Endothelial cell of umbilical vein (primary cell): Measurements from ENCODE around the gene KRT71. TPM values are rescaled to one million over a fixed set of nuclear protein-coding genes. Genes with fewer than 3 reads are reported as not detected.

Source experiments
- BruUV-seq: library from RNA; stranded (reverse); fragments of 400-500 nt; replicated peaks from 2 replicates; lab custom pipeline; 2021; lab: Mats Ljungman, UMichigan
- CTCF ChIA-PET: fragments of 300-600, 350-600 bp; sonication (Branson Sonifier 250); formaldehyde crosslinking; loops from one replicate; lab custom pipeline; 2021; ENCODE audit warnings: antibody characterized with exemption, inconsistent platforms; lab: Charles Lee
- POLR2A ChIA-PET: fragments of 300-600, 350-600 bp; sonication (Branson Sonifier 250); formaldehyde crosslinking; loops from one replicate; lab custom pipeline; 2021; ENCODE audit warnings: antibody characterized with exemption, inconsistent platforms; lab: Charles Lee
- DNase-seq: peaks from one replicate; pipeline ENCODE4 v3.0.0-alpha.2; 2011; ENCODE audit warnings: low read depth, low spot score
- FAIRE-seq: peaks from 2 replicates; lab custom pipeline; 2011; peaks lifted over from hg19 to GRCh38; lab: Jason Lieb, UNC
- H2AFZ ChIP-seq: 2 replicates; pipeline ENCODE4 v1.6.0; 2012; ENCODE audit warnings: low read depth, low read length, control low read depth, inconsistent platforms
- H3K27ac ChIP-seq: 2 replicates; pipeline ENCODE4 v1.5.1; 2011; ENCODE audit warnings: low read depth, mild to moderate bottlenecking, control low read depth, low read length, moderate library complexity; ENCODE audit not compliant: insufficient read depth
- H3K27me3 ChIP-seq, 2 experiments: 2 replicates each; pipeline versions ENCODE4 v1.6.0 to v1.6.1; 2011; ENCODE audit warnings: low read length in 2 of 2, mixed read lengths in 1 of 2; ENCODE audit not compliant: control insufficient read depth in 2 of 2, insufficient read depth in 2 of 2
- H3K36me3 ChIP-seq, 2 experiments: 2 replicates in 1 of 2; 3 replicates in 1 of 2; pipeline ENCODE4 v1.5.1; 2011; ENCODE audit warnings: low read length in 2 of 2, mild to moderate bottlenecking in 1 of 2, moderate library complexity in 1 of 2; ENCODE audit not compliant: control insufficient read depth in 2 of 2, insufficient read depth in 2 of 2; ENCODE audit errors: extremely low read depth in 1 of 2
- H3K4me1 ChIP-seq: 3 replicates; pipeline ENCODE4 v1.5.1; 2011; ENCODE audit warnings: mild to moderate bottlenecking, low read length; ENCODE audit not compliant: control insufficient read depth, insufficient read depth; ENCODE audit errors: extremely low read depth
- H3K4me2 ChIP-seq: 2 replicates; pipeline ENCODE4 v1.6.1; 2011; ENCODE audit warnings: low read length, control low read depth, mixed read lengths; ENCODE audit not compliant: insufficient read depth
- H3K4me3 ChIP-seq, 3 experiments: fragments of 200-600 bp in 1 of 3; sonication (generic), shearing (Covaris generic) in 1 of 3; replicated peaks in 1 of 3; 2 replicates each; pipeline ENCODE4 v1.5.1; 2011 to 2016; ENCODE audit warnings: control low read depth in 3 of 3, low read length in 3 of 3, mild to moderate bottlenecking in 2 of 3, inconsistent platforms in 1 of 3, low read depth in 1 of 3, moderate library complexity in 1 of 3; ENCODE audit not compliant: insufficient read depth in 1 of 3
- H3K79me2 ChIP-seq: 2 replicates; pipeline ENCODE4 v1.6.0; 2012; ENCODE audit warnings: low read length, inconsistent platforms; ENCODE audit not compliant: control insufficient read depth, insufficient read depth
- H3K9ac ChIP-seq: replicated peaks from 2 replicates; pipeline ENCODE3; 2011; ENCODE audit warnings: low read length, control low read depth; ENCODE audit not compliant: insufficient read depth; ENCODE audit errors: extremely low read depth
- H3K9me1 ChIP-seq: replicated peaks from 3 replicates; pipeline ENCODE4 v1.6.0; 2011; ENCODE audit warnings: mild to moderate bottlenecking, low read length; ENCODE audit not compliant: control insufficient read depth, insufficient read depth; ENCODE audit errors: extremely low read depth
- H3K9me3 ChIP-seq: replicated peaks from 2 replicates; pipeline ENCODE4 v1.5.1; 2012; ENCODE audit warnings: low read length, inconsistent platforms; ENCODE audit not compliant: control insufficient read depth, insufficient read depth
- H4K20me1 ChIP-seq: replicated peaks from 2 replicates; pipeline ENCODE3; 2011; ENCODE audit warnings: mild to moderate bottlenecking, low read length; ENCODE audit not compliant: control insufficient read depth, insufficient read depth; ENCODE audit errors: extremely low read depth
- EZH2 ChIP-seq: IDR thresholded peaks from 2 replicates; pipeline ENCODE4 v1.6.1; 2012; ENCODE audit warnings: borderline replicate concordance, low read depth, mild to moderate bottlenecking, moderate library complexity, low read length, inconsistent platforms; ENCODE audit not compliant: severe bottlenecking
- FOS ChIP-seq: IDR thresholded peaks from 2 replicates; pipeline ENCODE4 v1.6.1; 2011; ENCODE audit warnings: mild to moderate bottlenecking, low read length, moderate library complexity, borderline replicate concordance; ENCODE audit not compliant: insufficient read depth
- GATA2 ChIP-seq: IDR thresholded peaks from 2 replicates; pipeline ENCODE4 v1.7.0; 2011; ENCODE audit warnings: low read depth, mild to moderate bottlenecking, moderate library complexity, mixed read lengths, low read length; ENCODE audit not compliant: insufficient read length, insufficient read depth
- JUN ChIP-seq: IDR thresholded peaks from 2 replicates; pipeline ENCODE4 v1.6.1; 2011; ENCODE audit warnings: borderline replicate concordance, low read depth; ENCODE audit not compliant: insufficient read length, insufficient read depth
- MAX ChIP-seq: IDR thresholded peaks from 2 replicates; pipeline ENCODE4 v1.6.1; 2011; ENCODE audit not compliant: insufficient read depth, insufficient read length
- MYC ChIP-seq: IDR thresholded peaks from one replicate; pipeline ENCODE4 v1.6.1; 2011; ENCODE audit warnings: mild to moderate bottlenecking, low read depth, low read length
- POLR2A ChIP-seq: IDR thresholded peaks from 2 replicates; pipeline ENCODE4 v1.6.1; 2012; ENCODE audit warnings: low read depth, mild to moderate bottlenecking, control low read depth, low read length
- POLR2AphosphoS5 ChIP-seq: IDR thresholded peaks from 2 replicates; pipeline ENCODE4 v1.6.1; 2012; ENCODE audit warnings: low read depth, mild to moderate bottlenecking, control low read depth, low read length, moderate library complexity; ENCODE audit not compliant: insufficient read depth
- dilution Hi-C: fragments of 300-500 bp; cut with MboI; formaldehyde crosslinking; loops from one replicate; pipeline ENCODE4 v1.15.0; 2019; ENCODE audit warnings: low sequenced_read_pairs; ENCODE audit not compliant: extremely low pct_ligation_motif_present
- intact Hi-C: fragments of 100-400 bp; cut with micrococcal nuclease; formaldehyde crosslinking; loops from one replicate; pipeline ENCODE4 v1.10.0; 2022
- polyA plus RNA-seq, 4 experiments: library from polyadenylated mRNA; depleted of rRNA in 3 of 4; stranded (reverse) in 3 of 4; unstranded in 1 of 4; fragments of >200 nt; gene quantifications; 2 replicates each; pipeline versions ENCODE4 v1.2.1 to v1.2.3, GENCODE V29; 2011 to 2012; ENCODE audit warnings: missing spikeins in 1 of 4
- total RNA-seq: library from RNA; stranded (reverse); gene quantifications from 2 replicates; pipeline ENCODE4 v1.2.3, GENCODE V29; 2021
- TF ChIP-seq, protein P1 (sequence below), 2 donors: IDR thresholded peaks; 1 replicate in 1 of 2; 2 replicates in 1 of 2; pipeline ENCODE4 v1.5.1; 2011; ENCODE audit warnings: low read length in 2 of 2, mild to moderate bottlenecking in 2 of 2, moderate library complexity in 2 of 2, control low read depth in 1 of 2, inconsistent platforms in 1 of 2, low read depth in 1 of 2; ENCODE audit not compliant: insufficient read depth in 1 of 2; ENCODE audit errors: extremely low read depth in 1 of 2

The KRT71 gene
- total and polyA plus RNA-seq, 2 donors (not counting 3 experiments of a cell fraction or from before 2014, with no cell fraction given) = not detected

GRCh38 chr12:52530905-52531304 is 22.0 kb downstream of the KRT71 start:
- Histone ChIP-seq H3K4me2 (no peak overlapping the region), H3K79me2 (no peaks in the 10 kb centered on the region), H3K9me3 (no peaks in the 10 kb centered on the region), H4K20me1 (no peaks in the 10 kb centered on the region), H2AFZ (no peak overlapping the region), H3K9me1 (no peaks in the 10 kb centered on the region), H3K36me3 (no peaks in the 10 kb centered on the region), H3K9ac (no peak overlapping the region), H3K4me1 (no peaks in the 10 kb centered on the region), H3K27me3 (no peaks in the 10 kb centered on the region), H3K27ac (no peak overlapping the region), H3K4me3 (no peak overlapping the region)
- ChIA-PET POLR2A (no interaction called here), CTCF (no interaction called here)
- no peak for TF ChIP-seq POLR2A
- TF ChIP-seq MYC = no peak
- no peak for TF ChIP-seq POLR2AphosphoS5
- FAIRE-seq (no peak), DNase-seq (no peak)
- intact Hi-C loops = no loop called here
- BruUV-seq = no TSS peak
- dilution Hi-C loops = no loop called here

- TF ChIP-seq MAX = no peak
- TF ChIP-seq GATA2 = no peak
- no peak for TF ChIP-seq MYC
- TF ChIP-seq, protein P1, sequence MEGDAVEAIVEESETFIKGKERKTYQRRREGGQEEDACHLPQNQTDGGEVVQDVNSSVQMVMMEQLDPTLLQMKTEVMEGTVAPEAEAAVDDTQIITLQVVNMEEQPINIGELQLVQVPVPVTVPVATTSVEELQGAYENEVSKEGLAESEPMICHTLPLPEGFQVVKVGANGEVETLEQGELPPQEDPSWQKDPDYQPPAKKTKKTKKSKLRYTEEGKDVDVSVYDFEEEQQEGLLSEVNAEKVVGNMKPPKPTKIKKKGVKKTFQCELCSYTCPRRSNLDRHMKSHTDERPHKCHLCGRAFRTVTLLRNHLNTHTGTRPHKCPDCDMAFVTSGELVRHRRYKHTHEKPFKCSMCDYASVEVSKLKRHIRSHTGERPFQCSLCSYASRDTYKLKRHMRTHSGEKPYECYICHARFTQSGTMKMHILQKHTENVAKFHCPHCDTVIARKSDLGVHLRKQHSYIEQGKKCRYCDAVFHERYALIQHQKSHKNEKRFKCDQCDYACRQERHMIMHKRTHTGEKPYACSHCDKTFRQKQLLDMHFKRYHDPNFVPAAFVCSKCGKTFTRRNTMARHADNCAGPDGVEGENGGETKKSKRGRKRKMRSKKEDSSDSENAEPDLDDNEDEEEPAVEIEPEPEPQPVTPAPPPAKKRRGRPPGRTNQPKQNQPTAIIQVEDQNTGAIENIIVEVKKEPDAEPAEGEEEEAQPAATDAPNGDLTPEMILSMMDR (IDR thresholded peaks at IDR 0.05; ENCODE audit: extremely low read depth in 1 of 2, insufficient read depth in 1 of 2, low read depth in 1 of 2, low read length in 2 of 2) = no peak
- TF ChIP-seq JUN = no peak
- TF ChIP-seq EZH2 = no peak
- TF ChIP-seq FOS = no peak
- H3K4me1 ChIP-seq = no peaks in the 10 kb centered on the region
- no peak overlapping the region for H3K4me3 ChIP-seq
- H3K27ac ChIP-seq = no peak overlapping the region
- intact Hi-C loops = no loop called here
- no peaks in the 10 kb centered on the region for H3K27me3 ChIP-seq
- H3K36me3 ChIP-seq = no peaks in the 10 kb centered on the region
- no peaks in the 10 kb centered on the region for H3K9me1 ChIP-seq
- CTCF ChIA-PET = no interaction called here
- no peaks in the 10 kb centered on the region for H4K20me1 ChIP-seq
- BruUV-seq = no TSS peak
- DNase-seq (no peak), FAIRE-seq (no peak)
- no peaks in the 10 kb centered on the region for H3K79me2 ChIP-seq
- H3K9me3 ChIP-seq = no peaks in the 10 kb centered on the region
- no peak overlapping the region for H3K4me2 ChIP-seq
- dilution Hi-C loops = no loop called here
- no peak overlapping the region for H2AFZ ChIP-seq
- POLR2A ChIA-PET = no interaction called here
- H3K9ac ChIP-seq = no peak overlapping the region
Observed at GRCh38 chr12:52530366-52530765, 22.6 kb downstream of the KRT71 start.
